K562 (cell line): ENCODE measurements around the gene CCDC82. TPM values are rescaled to one million over a fixed set of nuclear protein-coding genes. Genes with fewer than 3 reads are reported as not detected.
A peak's percentile ranks its signal among the peaks of the same experiment; 100 is the strongest.

Experiments
- ASH1L ChIP-seq: fragments of 450-650 bp; IDR thresholded peaks from 2 replicates; pipeline ENCODE4 v1.6.1; 2018; ENCODE audit warnings: borderline replicate concordance, mild to moderate bottlenecking, low read depth; ENCODE audit not compliant: partially characterized antibody
- FOXK2 ChIP-seq, 2 experiments: fragments of 450-650 bp; IDR thresholded peaks in 1 of 2; conservative IDR thresholded peaks in 1 of 2; 2 replicates each; pipeline ENCODE4 v1.6.1; 2016; ENCODE audit warnings: low read depth in 2 of 2, mild to moderate bottlenecking in 1 of 2
- FOXM1 ChIP-seq, 2 experiments: fragments of 450-650 bp in 1 of 2; sonication (generic) in 1 of 2; formaldehyde crosslinking in 1 of 2; IDR thresholded peaks; 2 replicates each; pipeline versions ENCODE4 v1.6.1 to v1.9.0; 2017 to 2022; ENCODE audit warnings: low read depth in 2 of 2, mild to moderate bottlenecking in 2 of 2, missing genetic modification reagents in 1 of 2, moderate library complexity in 1 of 2
- MCM3 ChIP-seq: fragments of 450-650 bp; IDR thresholded peaks from 2 replicates; pipeline ENCODE4 v1.6.1; 2016
- PHTF2 ChIP-seq: fragments of 250-450 bp; sonication (Bioruptor Pico); IDR thresholded peaks from 2 replicates; pipeline ENCODE4 v1.5.0; 2021; ENCODE audit warnings: mild to moderate bottlenecking
- SAFB2 ChIP-seq: fragments of 200-400 bp; formaldehyde crosslinking; IDR thresholded peaks from 2 replicates; pipeline ENCODE4 v1.6.1; 2018; ENCODE audit warnings: borderline replicate concordance, low read length, low read depth, moderate library complexity; ENCODE audit not compliant: severe bottlenecking
- ZNF57 ChIP-seq: fragments of 450-650 bp; formaldehyde crosslinking; IDR thresholded peaks from 2 replicates; pipeline ENCODE4 v1.4.0; 2020; ENCODE audit warnings: mild to moderate bottlenecking, moderate library complexity
- polyA plus RNA-seq, 8 experiments: library from polyadenylated mRNA; depleted of rRNA in 4 of 8; stranded (reverse) in 5 of 8; unstranded in 3 of 8; fragments of >200 nt; fragmentation: Nextera tagmentation in 2 of 8; fragmentation: Illumina TruSeq in 1 of 8; extraction: Ambion mirVana in 2 of 8; extraction: Trizol in 1 of 8; gene quantifications; 2 replicates each; pipeline versions ENCODE4 v1.2.1 to v1.2.3, GENCODE V29; 2011 to 2014; ENCODE audit warnings: inconsistent platforms in 1 of 8, missing spikeins in 1 of 8
- total RNA-seq, 7 experiments: library from RNA; depleted of rRNA in 6 of 7; stranded (reverse); fragments of >200 nt in 6 of 7; fragmentation: Illumina TruSeq in 2 of 7; extraction: Trizol in 2 of 7; gene quantifications; 2 replicates each; pipeline versions ENCODE4 v1.2.1 to v1.2.3, GENCODE V29; 2011 to 2021; ENCODE audit warnings: low replicate concordance in 1 of 7
- TF ChIP-seq, protein P1 (sequence below): fragments of 150-350 bp; conservative IDR thresholded peaks from 2 replicates; pipeline ENCODE4 v1.6.1; 2014; ENCODE audit warnings: low read length
- TF ChIP-seq, protein P2 (sequence below), 2 experiments: fragments of 450-650 bp; formaldehyde crosslinking in 1 of 2; IDR thresholded peaks; 2 replicates each; pipeline versions ENCODE4 v1.4.0 to v1.6.1; 2014 to 2020; ENCODE audit warnings: mild to moderate bottlenecking in 2 of 2, borderline replicate concordance in 1 of 2, low read depth in 1 of 2
- TF ChIP-seq, protein P3 (sequence below): fragments of 250-450 bp; sonication (Bioruptor Pico); IDR thresholded peaks from 2 replicates; pipeline ENCODE4 v1.8.0; 2021; ENCODE audit warnings: moderate library complexity, mild to moderate bottlenecking, inconsistent platforms
- TF ChIP-seq, protein P4 (sequence below): fragments of 250-450 bp; sonication (Bioruptor Pico); IDR thresholded peaks from 2 replicates; pipeline ENCODE4 v1.8.0; 2021; ENCODE audit warnings: mild to moderate bottlenecking, moderate library complexity

Gene CCDC82
- total and polyA plus RNA-seq, 9 of the 15 experiments (the other 6 are each of a cell fraction or from before 2014, with no cell fraction given) = 12.5 to 51.3 (median 24.5) TPM

DNA sequence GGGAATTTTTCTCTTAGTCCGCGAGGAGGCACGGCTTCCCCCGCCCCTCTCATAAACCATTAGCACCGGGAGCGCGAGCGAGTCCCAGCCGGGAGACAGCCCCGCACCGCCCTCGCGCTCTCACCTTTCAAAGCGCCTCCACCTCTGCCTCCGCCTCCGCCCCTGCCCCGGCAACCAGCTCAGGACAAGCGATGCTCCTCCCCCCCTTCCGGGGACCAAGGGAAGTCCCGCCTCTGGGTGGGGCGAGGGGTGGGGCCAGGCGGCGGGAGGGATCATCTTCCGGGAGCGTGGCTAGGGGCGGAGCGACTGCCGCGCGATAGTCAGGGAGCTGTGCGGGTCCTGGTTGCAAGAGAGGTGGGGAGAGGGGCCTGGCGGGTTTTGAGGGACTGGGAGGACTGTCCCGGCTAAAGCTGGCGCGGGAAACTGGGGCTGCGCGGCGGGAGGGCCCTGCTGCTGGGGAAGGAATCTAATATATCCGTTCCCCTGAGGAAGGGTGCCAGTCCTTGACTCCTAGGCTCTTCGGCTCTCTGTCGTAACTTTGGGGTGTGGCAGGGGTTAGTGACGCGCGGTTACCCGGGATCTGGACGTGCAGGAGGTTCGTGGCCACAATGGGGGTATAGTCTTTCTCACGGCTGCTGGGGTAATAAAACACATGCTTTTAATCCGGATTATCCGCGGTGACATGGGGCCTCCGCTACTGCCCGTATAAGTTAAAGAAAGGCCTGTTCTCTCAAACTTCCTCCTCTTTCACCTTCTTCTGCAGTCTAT is at the start of gene CCDC82, which contains the start of gene JRKL (continued):
- TF ChIP-seq, protein P1, sequence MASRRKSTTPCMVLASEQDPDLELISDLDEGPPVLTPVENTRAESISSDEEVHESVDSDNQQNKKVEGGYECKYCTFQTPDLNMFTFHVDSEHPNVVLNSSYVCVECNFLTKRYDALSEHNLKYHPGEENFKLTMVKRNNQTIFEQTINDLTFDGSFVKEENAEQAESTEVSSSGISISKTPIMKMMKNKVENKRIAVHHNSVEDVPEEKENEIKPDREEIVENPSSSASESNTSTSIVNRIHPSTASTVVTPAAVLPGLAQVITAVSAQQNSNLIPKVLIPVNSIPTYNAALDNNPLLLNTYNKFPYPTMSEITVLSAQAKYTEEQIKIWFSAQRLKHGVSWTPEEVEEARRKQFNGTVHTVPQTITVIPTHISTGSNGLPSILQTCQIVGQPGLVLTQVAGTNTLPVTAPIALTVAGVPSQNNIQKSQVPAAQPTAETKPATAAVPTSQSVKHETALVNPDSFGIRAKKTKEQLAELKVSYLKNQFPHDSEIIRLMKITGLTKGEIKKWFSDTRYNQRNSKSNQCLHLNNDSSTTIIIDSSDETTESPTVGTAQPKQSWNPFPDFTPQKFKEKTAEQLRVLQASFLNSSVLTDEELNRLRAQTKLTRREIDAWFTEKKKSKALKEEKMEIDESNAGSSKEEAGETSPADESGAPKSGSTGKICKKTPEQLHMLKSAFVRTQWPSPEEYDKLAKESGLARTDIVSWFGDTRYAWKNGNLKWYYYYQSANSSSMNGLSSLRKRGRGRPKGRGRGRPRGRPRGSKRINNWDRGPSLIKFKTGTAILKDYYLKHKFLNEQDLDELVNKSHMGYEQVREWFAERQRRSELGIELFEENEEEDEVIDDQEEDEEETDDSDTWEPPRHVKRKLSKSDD = no peak
- TF ChIP-seq MCM3 (no peak), SAFB2 (no peak), ASH1L (no peak), ZNF57 (CRISPR knock-in tag) (no peak), FOXK2 (conservative IDR thresholded peaks at IDR 0.05 in 1 of 2, IDR thresholded peaks at IDR 0.05 in 1 of 2; ENCODE audit: low read depth in 2 of 2) (peak in 1 of 2 experiments; percentile 8; a peak in 2 of 4 replicates), FOXM1 (IDR thresholded peaks at IDR 0.05; ENCODE audit: low read depth) (no peak), FOXM1 (CRISPR knock-in tag; IDR thresholded peaks at IDR 0.05; ENCODE audit: low read depth) (0 out of 2 replicates have a peak, but pooled peaks have one; percentile 34), PHTF2 (CRISPR knock-in tag) (no peak)
- TF ChIP-seq, protein P2, sequence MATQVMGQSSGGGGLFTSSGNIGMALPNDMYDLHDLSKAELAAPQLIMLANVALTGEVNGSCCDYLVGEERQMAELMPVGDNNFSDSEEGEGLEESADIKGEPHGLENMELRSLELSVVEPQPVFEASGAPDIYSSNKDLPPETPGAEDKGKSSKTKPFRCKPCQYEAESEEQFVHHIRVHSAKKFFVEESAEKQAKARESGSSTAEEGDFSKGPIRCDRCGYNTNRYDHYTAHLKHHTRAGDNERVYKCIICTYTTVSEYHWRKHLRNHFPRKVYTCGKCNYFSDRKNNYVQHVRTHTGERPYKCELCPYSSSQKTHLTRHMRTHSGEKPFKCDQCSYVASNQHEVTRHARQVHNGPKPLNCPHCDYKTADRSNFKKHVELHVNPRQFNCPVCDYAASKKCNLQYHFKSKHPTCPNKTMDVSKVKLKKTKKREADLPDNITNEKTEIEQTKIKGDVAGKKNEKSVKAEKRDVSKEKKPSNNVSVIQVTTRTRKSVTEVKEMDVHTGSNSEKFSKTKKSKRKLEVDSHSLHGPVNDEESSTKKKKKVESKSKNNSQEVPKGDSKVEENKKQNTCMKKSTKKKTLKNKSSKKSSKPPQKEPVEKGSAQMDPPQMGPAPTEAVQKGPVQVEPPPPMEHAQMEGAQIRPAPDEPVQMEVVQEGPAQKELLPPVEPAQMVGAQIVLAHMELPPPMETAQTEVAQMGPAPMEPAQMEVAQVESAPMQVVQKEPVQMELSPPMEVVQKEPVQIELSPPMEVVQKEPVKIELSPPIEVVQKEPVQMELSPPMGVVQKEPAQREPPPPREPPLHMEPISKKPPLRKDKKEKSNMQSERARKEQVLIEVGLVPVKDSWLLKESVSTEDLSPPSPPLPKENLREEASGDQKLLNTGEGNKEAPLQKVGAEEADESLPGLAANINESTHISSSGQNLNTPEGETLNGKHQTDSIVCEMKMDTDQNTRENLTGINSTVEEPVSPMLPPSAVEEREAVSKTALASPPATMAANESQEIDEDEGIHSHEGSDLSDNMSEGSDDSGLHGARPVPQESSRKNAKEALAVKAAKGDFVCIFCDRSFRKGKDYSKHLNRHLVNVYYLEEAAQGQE (IDR thresholded peaks at IDR 0.05; ENCODE audit: borderline replicate concordance) = no peak
- TF ChIP-seq, protein P2 (CRISPR knock-in tag; IDR thresholded peaks at IDR 0.05; ENCODE audit: low read depth) = 0 out of 2 replicates have a peak, but pooled peaks have one; percentile 3
- TF ChIP-seq, protein P3, sequence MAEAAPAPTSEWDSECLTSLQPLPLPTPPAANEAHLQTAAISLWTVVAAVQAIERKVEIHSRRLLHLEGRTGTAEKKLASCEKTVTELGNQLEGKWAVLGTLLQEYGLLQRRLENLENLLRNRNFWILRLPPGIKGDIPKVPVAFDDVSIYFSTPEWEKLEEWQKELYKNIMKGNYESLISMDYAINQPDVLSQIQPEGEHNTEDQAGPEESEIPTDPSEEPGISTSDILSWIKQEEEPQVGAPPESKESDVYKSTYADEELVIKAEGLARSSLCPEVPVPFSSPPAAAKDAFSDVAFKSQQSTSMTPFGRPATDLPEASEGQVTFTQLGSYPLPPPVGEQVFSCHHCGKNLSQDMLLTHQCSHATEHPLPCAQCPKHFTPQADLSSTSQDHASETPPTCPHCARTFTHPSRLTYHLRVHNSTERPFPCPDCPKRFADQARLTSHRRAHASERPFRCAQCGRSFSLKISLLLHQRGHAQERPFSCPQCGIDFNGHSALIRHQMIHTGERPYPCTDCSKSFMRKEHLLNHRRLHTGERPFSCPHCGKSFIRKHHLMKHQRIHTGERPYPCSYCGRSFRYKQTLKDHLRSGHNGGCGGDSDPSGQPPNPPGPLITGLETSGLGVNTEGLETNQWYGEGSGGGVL (CRISPR knock-in tag) = no peak
- TF ChIP-seq, protein P4, sequence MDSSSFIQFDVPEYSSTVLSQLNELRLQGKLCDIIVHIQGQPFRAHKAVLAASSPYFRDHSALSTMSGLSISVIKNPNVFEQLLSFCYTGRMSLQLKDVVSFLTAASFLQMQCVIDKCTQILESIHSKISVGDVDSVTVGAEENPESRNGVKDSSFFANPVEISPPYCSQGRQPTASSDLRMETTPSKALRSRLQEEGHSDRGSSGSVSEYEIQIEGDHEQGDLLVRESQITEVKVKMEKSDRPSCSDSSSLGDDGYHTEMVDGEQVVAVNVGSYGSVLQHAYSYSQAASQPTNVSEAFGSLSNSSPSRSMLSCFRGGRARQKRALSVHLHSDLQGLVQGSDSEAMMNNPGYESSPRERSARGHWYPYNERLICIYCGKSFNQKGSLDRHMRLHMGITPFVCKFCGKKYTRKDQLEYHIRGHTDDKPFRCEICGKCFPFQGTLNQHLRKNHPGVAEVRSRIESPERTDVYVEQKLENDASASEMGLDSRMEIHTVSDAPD (CRISPR knock-in tag) = no peak
